HepG2 (cell line): ENCODE measurements around the gene SH2D6. TPM values are rescaled to one million over a fixed set of nuclear protein-coding genes. Genes with fewer than 3 reads are reported as not detected.

Source experiments
- ARNTL ChIP-seq: sonication (generic); formaldehyde crosslinking; IDR thresholded peaks from 2 replicates; pipeline ENCODE4 v1.4.0; 2020; ENCODE audit warnings: mild to moderate bottlenecking, missing genetic modification reagents
- ETV5 ChIP-seq: IDR thresholded peaks from 2 replicates; pipeline ENCODE4 v1.6.1; 2018; ENCODE audit warnings: missing biosample characterization, missing genetic modification reagents, inconsistent platforms, borderline replicate concordance
- HMG20A ChIP-seq: IDR thresholded peaks from 2 replicates; pipeline ENCODE4 v1.6.1; 2016; ENCODE audit warnings: borderline replicate concordance
- HOXA9 ChIP-seq: sonication (generic); formaldehyde crosslinking; IDR thresholded peaks from 2 replicates; pipeline ENCODE4 v1.8.1; 2022; ENCODE audit warnings: missing genetic modification reagents, mild to moderate bottlenecking, moderate library complexity, borderline replicate concordance
- NCOA2 ChIP-seq: sonication (generic); formaldehyde crosslinking; IDR thresholded peaks from 2 replicates; pipeline ENCODE4 v1.8.0; 2022; ENCODE audit warnings: inconsistent platforms
- NFIB ChIP-seq: sonication (generic); formaldehyde crosslinking; IDR thresholded peaks from 2 replicates; pipeline ENCODE4 v1.9.0; 2021; ENCODE audit warnings: missing genetic modification reagents, mild to moderate bottlenecking, borderline replicate concordance
- NR1H2 ChIP-seq: sonication (generic); formaldehyde crosslinking; IDR thresholded peaks from 2 replicates; pipeline ENCODE4 v1.8.1; 2022; ENCODE audit warnings: low read depth, missing genetic modification reagents, borderline replicate concordance
- PHF5A ChIP-seq: IDR thresholded peaks from one replicate; pipeline ENCODE4 v1.6.1; 2018; ENCODE audit warnings: low read depth, missing genetic modification reagents; ENCODE audit not compliant: unreplicated experiment
- POLR2G ChIP-seq: fragments of 200-400 bp; formaldehyde crosslinking; IDR thresholded peaks from 2 replicates; pipeline ENCODE4 v1.6.1; 2018; ENCODE audit warnings: mild to moderate bottlenecking, low read depth, low read length, moderate library complexity
- RXRB ChIP-seq: IDR thresholded peaks from 2 replicates; pipeline ENCODE4 v1.6.1; 2016; ENCODE audit warnings: borderline replicate concordance, missing genetic modification reagents, missing compliant biosample characterization
- SP1 ChIP-seq, 2 experiments: fragments of 450-650 bp in 1 of 2; sonication (generic) in 1 of 2; formaldehyde crosslinking in 1 of 2; IDR thresholded peaks; 2 replicates each; pipeline versions ENCODE4 v1.4.0 to v1.6.1; 2016 to 2020; ENCODE audit warnings: missing genetic modification reagents in 1 of 2
- TFDP1 ChIP-seq: IDR thresholded peaks from 2 replicates; pipeline ENCODE4 v1.6.1; 2016; ENCODE audit warnings: missing compliant biosample characterization, missing genetic modification reagents, borderline replicate concordance
- ZBED4 ChIP-seq: sonication (generic); formaldehyde crosslinking; IDR thresholded peaks from 2 replicates; pipeline ENCODE4 v1.4.0; 2020; ENCODE audit warnings: missing genetic modification reagents, borderline replicate concordance
- ZMYM4 ChIP-seq: sonication (generic); formaldehyde crosslinking; IDR thresholded peaks from 2 replicates; pipeline ENCODE4 v1.8.1; 2023; ENCODE audit warnings: mild to moderate bottlenecking, missing genetic modification reagents
- ZNF281 ChIP-seq: sonication (generic); formaldehyde crosslinking; IDR thresholded peaks from 2 replicates; pipeline ENCODE4 v1.4.0; 2020; ENCODE audit warnings: missing genetic modification reagents, borderline replicate concordance
- ZNF331 ChIP-seq: sonication (generic); formaldehyde crosslinking; IDR thresholded peaks from 2 replicates; pipeline ENCODE4 v1.4.0; 2020; ENCODE audit warnings: missing genetic modification reagents
- ZNF337 ChIP-seq: sonication (generic); formaldehyde crosslinking; IDR thresholded peaks from 2 replicates; pipeline ENCODE4 v1.5.1; 2020; ENCODE audit warnings: missing genetic modification reagents, low read depth, mild to moderate bottlenecking, borderline replicate concordance
- ZNF570 ChIP-seq: sonication (generic); formaldehyde crosslinking; IDR thresholded peaks from 2 replicates; pipeline ENCODE4 v1.4.0; 2020; ENCODE audit warnings: mild to moderate bottlenecking, missing genetic modification reagents, borderline replicate concordance
- ZNF629 ChIP-seq: sonication (generic); formaldehyde crosslinking; conservative IDR thresholded peaks from 2 replicates; pipeline ENCODE4 v1.5.0; 2020; ENCODE audit warnings: missing genetic modification reagents
- ZSCAN20 ChIP-seq: sonication (generic); formaldehyde crosslinking; IDR thresholded peaks from 2 replicates; pipeline ENCODE4 v1.4.0; 2020; ENCODE audit warnings: missing genetic modification reagents, mild to moderate bottlenecking, borderline replicate concordance
- ZSCAN9 ChIP-seq: IDR thresholded peaks from 2 replicates; pipeline ENCODE4 v1.6.1; 2016; ENCODE audit warnings: borderline replicate concordance
- polyA plus RNA-seq, 8 experiments: library from polyadenylated mRNA; depleted of rRNA in 3 of 8; stranded (reverse) in 7 of 8; unstranded in 1 of 8; fragments of >200 nt; fragmentation: Illumina TruSeq in 4 of 8; extraction: Trizol in 4 of 8; gene quantifications; 2 replicates each; pipeline versions ENCODE4 v1.2.1 to v1.2.3, GENCODE V29; 2011 to 2016; ENCODE audit warnings: low read depth in 4 of 8, missing spikeins in 1 of 8, mixed read lengths in 1 of 8; ENCODE audit not compliant: insufficient read depth in 1 of 8
- total RNA-seq, 5 experiments: library from RNA; depleted of rRNA; stranded (reverse); fragments of >200 nt; fragmentation: Illumina TruSeq; extraction: Trizol; gene quantifications; 2 replicates each; pipeline ENCODE4 v1.2.3, GENCODE V29; 2016; ENCODE audit warnings: low read depth in 1 of 5

The SH2D6 gene
- total and polyA plus RNA-seq, 2 of the 13 experiments (the other 11 are each of a cell fraction or from before 2014, with no cell fraction given) = 0.11 to 0.26 TPM

GRCh38 chr2:85418132-85419008 is at the start of gene SH2D6 (continued):
- peak; percentile 88 for TF ChIP-seq NR1H2 (CRISPR knock-in tag)
- TF ChIP-seq HOXA9 (CRISPR knock-in tag) = peak; percentile 12; the same call in 1 of the 2 replicates
- peak; percentile 59; the same call in 1 of the 2 replicates for TF ChIP-seq ZNF331 (CRISPR knock-in tag)
- TF ChIP-seq ZMYM4 (CRISPR knock-in tag) = 0 out of 2 replicates have a peak, but pooled peaks have one; percentile 10
- peak; percentile 74 for TF ChIP-seq PHF5A (CRISPR knock-in tag)
- peak; percentile 12; the same call in 1 of the 2 replicates for TF ChIP-seq RXRB (CRISPR knock-in tag)
- no peak for TF ChIP-seq ZNF337 (CRISPR knock-in tag)
- TF ChIP-seq ETV5 = peak; percentile 37; the same call in 1 of the 2 replicates
- TF ChIP-seq ZSCAN20 = 0 out of 2 replicates have a peak, but pooled peaks have one; percentile 67
- TF ChIP-seq POLR2G = peak; percentile 91
- no peak for TF ChIP-seq ZNF570 (CRISPR knock-in tag)
- 0 out of 2 replicates have a peak, but pooled peaks have one; percentile 12 for TF ChIP-seq HMG20A (CRISPR knock-in tag)
- peak; percentile 56; the same call in 1 of the 2 replicates for TF ChIP-seq TFDP1 (CRISPR knock-in tag)
- TF ChIP-seq ZNF281 (CRISPR knock-in tag) = peak; percentile 85
- peak; percentile 11; the same call in 1 of the 2 replicates for TF ChIP-seq ZNF629
- TF ChIP-seq NFIB (CRISPR knock-in tag) = no peak
- TF ChIP-seq SP1 (IDR thresholded peaks at IDR 0.05) = no peak
- peak; percentile 96 for TF ChIP-seq SP1 (CRISPR knock-in tag; IDR thresholded peaks at IDR 0.05)
- TF ChIP-seq ZBED4 = 0 out of 2 replicates have a peak, but pooled peaks have one; percentile 41
- TF ChIP-seq ZSCAN9 (CRISPR knock-in tag) = peak; percentile 89
- TF ChIP-seq ARNTL = peak; percentile 56
- peak; percentile 21 for TF ChIP-seq NCOA2 (CRISPR knock-in tag)
